Measurements from ENCODE around the gene UBL3. TPM values are rescaled to one million over a fixed set of nuclear protein-coding genes. Genes with fewer than 3 reads are reported as not detected.

The UBL3 gene
- total RNA-seq, 3 donors from 2014 or later = 40.4 to 58.1 (median 43.6) TPM

GRCh38 chr13:29810898-29811297 is 39.5 kb downstream of the UBL3 start:
- ATAC-seq (peak; percentile 27), DNase-seq (no peak)
- intact Hi-C loops (cut with DNase I, micrococcal nuclease) = no loop called here
- TF ChIP-seq CTCF (IDR thresholded peaks at IDR 0.05) = no peak
- H3K4me3 ChIP-seq = no peak overlapping the region
- H3K4me1 ChIP-seq (ENCODE audit: low read depth) = peaks cover 14% of the 10 kb centered on the region
- no peaks in the 10 kb centered on the region for H3K36me3 ChIP-seq (ENCODE audit: low read depth)
- H3K9me3 ChIP-seq = no peaks in the 10 kb centered on the region

- intact Hi-C loops (cut with DNase I, micrococcal nuclease) = no loop called here
- no peak for ATAC-seq
- Histone ChIP-seq H3K4me1 (ENCODE audit: low read depth) (peaks cover 14% of the 10 kb centered on the region), H3K9me3 (no peaks in the 10 kb centered on the region), H3K36me3 (ENCODE audit: low read depth) (no peaks in the 10 kb centered on the region), H3K4me3 (no peak overlapping the region)
- TF ChIP-seq CTCF (IDR thresholded peaks at IDR 0.05) = no peak
- no peak for DNase-seq
Measured at GRCh38 chr13:29810145-29810742, 40.2 kb downstream of the UBL3 start.

GRCh38 chr13:29808264-29808663 is 42.2 kb downstream of the UBL3 start:
- intact Hi-C loops (cut with DNase I, micrococcal nuclease) = no loop called here
- DNase-seq (no peak), ATAC-seq (no peak)
- peaks cover 14% of the 10 kb centered on the region for H3K4me1 ChIP-seq (ENCODE audit: low read depth)
- TF ChIP-seq CTCF (IDR thresholded peaks at IDR 0.05) = no peak
- no peaks in the 10 kb centered on the region for H3K9me3 ChIP-seq
- no peak overlapping the region for H3K4me3 ChIP-seq
- H3K36me3 ChIP-seq (ENCODE audit: low read depth) = no peaks in the 10 kb centered on the region

- no peak for DNase-seq
- intact Hi-C loops (cut with DNase I, micrococcal nuclease) = no loop called here
- H3K9me3 ChIP-seq = no peaks in the 10 kb centered on the region
- no peak overlapping the region for H3K4me3 ChIP-seq
- H3K36me3 ChIP-seq (ENCODE audit: low read depth) = no peaks in the 10 kb centered on the region
- H3K4me1 ChIP-seq (ENCODE audit: low read depth) = peaks cover 10% of the 10 kb centered on the region
- ATAC-seq = no peak
- TF ChIP-seq CTCF (IDR thresholded peaks at IDR 0.05) = no peak
Measured at GRCh38 chr13:29805994-29806979, 44.1 kb downstream of the UBL3 start.

GRCh38 chr13:29803221-29803620 is 47.2 kb downstream of the UBL3 start:
- ATAC-seq = no peak
- Histone ChIP-seq H3K4me1 (ENCODE audit: low read depth) (no peaks in the 10 kb centered on the region), H3K4me3 (no peak overlapping the region), H3K9me3 (no peaks in the 10 kb centered on the region), H3K36me3 (ENCODE audit: low read depth) (no peaks in the 10 kb centered on the region)
- TF ChIP-seq CTCF (IDR thresholded peaks at IDR 0.05) = no peak
- no peak for DNase-seq
- intact Hi-C loops (cut with DNase I, micrococcal nuclease) = no loop called here

Measured in mucosa of descending colon (tissue), 3 donors.